ENCODE measurements around the gene OR1E2.
"Not testable (repeated sequence)": the region's sequence is repeated elsewhere in the genome, so short reads cannot be mapped to it uniquely, and the experiment has no call there.

OR1E2 gene

DNA sequence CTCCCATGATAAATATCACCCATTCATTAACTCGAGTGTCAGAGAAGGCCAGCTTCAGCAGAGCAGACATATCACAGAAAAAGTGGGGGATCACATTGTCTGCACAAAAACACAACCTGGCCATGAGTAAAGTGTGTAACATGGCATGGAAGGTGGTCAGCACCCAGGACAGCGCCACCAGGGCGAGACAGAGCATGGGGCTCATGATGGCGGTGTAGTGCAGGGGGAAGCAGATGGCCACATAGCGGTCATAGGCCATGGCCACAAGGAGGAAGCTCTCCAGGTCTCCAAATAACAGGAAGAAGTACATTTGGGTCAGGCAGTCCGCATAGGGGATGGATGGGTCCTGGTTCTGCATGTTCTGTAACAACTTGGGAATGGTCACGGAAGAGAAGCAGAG, 35.8 kb downstream of the OR1E2 start:
- ATAC-seq: not testable (repeated sequence)
- peak; percentile 6 for DNase-seq

- ATAC-seq (no peak), DNase-seq (no peak)
These were observed 43.9 kb downstream of the OR1E2 start for GRCh38 chr17:3389791-3390190.

GRCh38 chr17:3385869-3386816, 47.5 kb downstream of the OR1E2 start, which contains the start of gene OR3A2:
Gene OR3A2, minus strand, starts transcription at chr17:3386308.
- ATAC-seq (peak; percentile 98), DNase-seq (peak; percentile 39)
